ENCODE results near the gene DLD. TPM values are rescaled to one million over a fixed set of nuclear protein-coding genes. Genes with fewer than 3 reads are reported as not detected.
"Not testable (repeated sequence)": the region's sequence is repeated elsewhere in the genome, so short reads cannot be mapped to it uniquely, and the experiment has no call there.

DLD gene
- total and polyA plus RNA-seq, 2 of the 8 experiments (the other 6 are each of a cell fraction or from before 2014, with no cell fraction given): 63.7 to 88.5 TPM

DNA sequence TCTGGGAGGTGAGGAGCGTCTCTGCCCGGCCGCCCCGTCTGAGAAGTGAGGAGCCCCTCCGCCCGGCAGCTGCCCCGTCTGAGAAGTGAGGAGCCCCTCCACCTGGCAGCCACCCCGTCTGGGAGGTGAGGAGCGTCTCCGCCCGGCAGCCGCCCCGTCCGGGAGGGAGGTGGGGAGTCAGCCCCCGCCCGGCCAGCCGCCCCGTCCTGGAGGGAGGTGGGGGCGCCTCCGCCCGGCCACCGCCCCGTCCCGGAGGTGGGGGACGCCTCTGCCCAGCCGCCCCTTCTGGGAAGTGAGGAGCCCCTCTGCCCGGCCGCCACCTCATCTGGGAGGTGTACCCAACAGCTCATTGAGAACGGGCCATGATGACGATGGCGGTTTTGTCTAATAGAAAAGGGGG is 42.8 kb upstream of the DLD start:
- FAIRE-seq; H4K91ac ChIP-seq (replicated peaks; ENCODE audit: insufficient read length, low read length); H3K36me3 ChIP-seq (ENCODE audit: control insufficient read depth in 2 of 4, insufficient read depth in 4 of 4, low read length in 3 of 4); H4K20me1 ChIP-seq (replicated peaks in 1 of 2; ENCODE audit: control insufficient read depth in 1 of 2, insufficient read depth in 2 of 2, low read length in 2 of 2); H2BK120ac ChIP-seq (replicated peaks; ENCODE audit: low read depth, low read length); H3K4me1 ChIP-seq (replicated peaks in 1 of 4; ENCODE audit: control insufficient read depth in 3 of 4, insufficient read depth in 4 of 4, low read length in 3 of 4); H3K79me1 ChIP-seq (ENCODE audit: low read depth, low read length); H3K56ac ChIP-seq (replicated peaks; ENCODE audit: insufficient read length, low read depth, low read length); H3K23ac ChIP-seq (ENCODE audit: insufficient read length); H3K79me2 ChIP-seq (ENCODE audit: control insufficient read depth in 1 of 2, insufficient read depth in 2 of 2, low read length in 2 of 2); H2AFZ ChIP-seq (ENCODE audit: low read length); H4K5ac ChIP-seq (ENCODE audit: insufficient read length, low read depth, low read length); H2BK15ac ChIP-seq (ENCODE audit: low read length); H3K9ac ChIP-seq (replicated peaks in 1 of 4; ENCODE audit: extremely low read depth in 1 of 4, low read depth in 3 of 4, low read length in 3 of 4); CTCF ChIA-PET (ENCODE audit: partially characterized antibody); DNase-seq (ENCODE audit: low read depth in 1 of 2, low spot score in 2 of 2); H3K14ac ChIP-seq (ENCODE audit: insufficient read length); H3K4me3 ChIP-seq (ENCODE audit: extremely low read depth in 1 of 4, insufficient read depth in 2 of 4, low read depth in 3 of 4, low read length in 4 of 4); H4K8ac ChIP-seq (ENCODE audit: extremely low read depth, insufficient read depth, low read length); H3K27me3 ChIP-seq (replicated peaks in 1 of 4; ENCODE audit: control insufficient read depth in 3 of 4, extremely low read depth in 1 of 4, insufficient read depth in 3 of 4, low read length in 3 of 4); H3K4me2 ChIP-seq (ENCODE audit: insufficient read depth in 1 of 2, low read depth in 2 of 2, low read length in 2 of 2); H3K18ac ChIP-seq (ENCODE audit: extremely low read depth, low read length); POLR2A ChIA-PET (ENCODE audit: partially characterized antibody); H2AK5ac ChIP-seq (ENCODE audit: low read depth, low read length); H3K23me2 ChIP-seq (ENCODE audit: low read depth, low read length); H2BK12ac ChIP-seq (ENCODE audit: low read depth, low read length); H2BK5ac ChIP-seq (ENCODE audit: low read depth, low read length); H2BK20ac ChIP-seq (ENCODE audit: low read length); H3K27ac ChIP-seq (ENCODE audit: low read depth, low read length); H3K4ac ChIP-seq (replicated peaks; ENCODE audit: insufficient read length, low read depth, low read length): not testable (repeated sequence)
- no CpG with 5 or more reads among the region's 31 CpGs for WGBS, 2 experiments (ENCODE audit: extremely low coverage in 1 of 2, insufficient coverage in 1 of 2, insufficient read length in 1 of 2, insufficient replicate concordance in 2 of 2, low coverage in 1 of 2, low lambda C conversion rate in 2 of 2, missing lambda C conversion rate in 1 of 2)
- H3K9me3 ChIP-seq (ENCODE audit: insufficient read depth in 2 of 2, low read depth in 1 of 2, low read length in 1 of 2): peaks cover 3 to 14% of the 10 kb centered on the region in 2 experiments; a peak in 2 of 4 replicates

Data from H1 (cell line).